GM12878 (cell line): ENCODE measurements around the gene ZNF644. TPM values are rescaled to one million over a fixed set of nuclear protein-coding genes. Genes with fewer than 3 reads are reported as not detected.

ENCODE experiments used
- ATAC-seq: fragments of 200-7000 bp; cut with Tn5 transposase; 3 replicates; pipeline ENCODE4 v1.9.1; 2020; ENCODE audit warnings: mild to moderate bottlenecking, moderate library complexity
- BruUV-seq: library from RNA; stranded (reverse); fragments of 400-500 nt; replicated peaks from 2 replicates; lab custom pipeline; 2021; lab: Mats Ljungman, UMichigan
- CTCF ChIA-PET: fragments of 300-600 bp; sonication (Branson Sonifier 250); formaldehyde crosslinking; extraction: SDS; loops from one replicate; lab custom pipeline; 2021; ENCODE audit warnings: inconsistent platforms; lab: Yijun Ruan, JAX
- POLR2A ChIA-PET: fragments of 350-600 bp; formaldehyde crosslinking; extraction: SDS; loops from one replicate; lab custom pipeline; 2021; ENCODE audit warnings: inconsistent platforms; lab: Charles Lee
- RAD21 ChIA-PET: fragments of 300-600 bp; sonication (Branson Sonifier 250); formaldehyde crosslinking; loops from one replicate; lab custom pipeline; 2023; ENCODE audit warnings: antibody characterized with exemption; ENCODE audit not compliant: unreplicated experiment; lab: Charles Lee
- SMC1A ChIA-PET: fragments of 300-600 bp; sonication (Branson Sonifier 250); formaldehyde crosslinking; loops from one replicate; lab custom pipeline; 2023; ENCODE audit not compliant: unreplicated experiment, uncharacterized antibody; lab: Charles Lee
- DNase-seq: peaks from one replicate; pipeline ENCODE4 v3.0.0-alpha.2; 2011; ENCODE audit warnings: low read depth, low spot score
- FAIRE-seq: peaks from 3 replicates; lab custom pipeline; 2011; peaks lifted over from hg19 to GRCh38; lab: Jason Lieb, UNC
- H2AFZ ChIP-seq: 2 replicates; pipeline ENCODE4 v1.6.0; 2011; ENCODE audit warnings: low read depth, low read length, control low read depth; ENCODE audit not compliant: control insufficient read depth
- H3K27ac ChIP-seq: 2 replicates; pipeline ENCODE4 v1.5.1; 2011; ENCODE audit warnings: control low read depth; ENCODE audit not compliant: control insufficient read depth, insufficient read depth
- H3K27me3 ChIP-seq, 2 experiments: replicated peaks in 1 of 2; 2 replicates each; pipeline versions ENCODE4 v1.6.0 to v1.6.1; 2011; ENCODE audit warnings: low read length in 1 of 2; ENCODE audit not compliant: control insufficient read depth in 2 of 2, insufficient read depth in 2 of 2
- H3K36me3 ChIP-seq, 2 experiments: 2 replicates each; pipeline ENCODE4 v1.5.1; 2011; ENCODE audit warnings: low read length in 1 of 2; ENCODE audit not compliant: control insufficient read depth in 2 of 2, insufficient read depth in 2 of 2
- H3K4me1 ChIP-seq: 2 replicates; pipeline ENCODE4 v1.6.1; 2011; ENCODE audit warnings: mild to moderate bottlenecking, low read length, moderate library complexity, mixed read lengths; ENCODE audit not compliant: control insufficient read depth, insufficient read depth
- H3K4me2 ChIP-seq: 2 replicates; pipeline ENCODE4 v1.6.0; 2011; ENCODE audit warnings: control low read depth; ENCODE audit not compliant: control insufficient read depth, insufficient read depth
- H3K4me3 ChIP-seq: fragments of 200-600 bp; sonication (generic); 2 replicates; pipeline ENCODE4 v1.5.1; 2016
- H3K79me2 ChIP-seq: 2 replicates; pipeline ENCODE4 v1.6.0; 2011; ENCODE audit warnings: low read length; ENCODE audit not compliant: control insufficient read depth, insufficient read depth
- H3K9ac ChIP-seq: 2 replicates; pipeline ENCODE4 v1.8.0; 2011; ENCODE audit warnings: low read length, control low read depth, mixed read lengths; ENCODE audit not compliant: control insufficient read depth, insufficient read depth
- H3K9me3 ChIP-seq: replicated peaks from 3 replicates; pipeline ENCODE4 v1.5.1; 2011; ENCODE audit warnings: mild to moderate bottlenecking, low read length; ENCODE audit not compliant: control insufficient read depth, insufficient read depth
- H4K20me1 ChIP-seq: 2 replicates; pipeline ENCODE4 v1.6.0; 2011; ENCODE audit not compliant: control insufficient read depth, insufficient read depth
- CHD4 ChIP-seq: fragments of 200-600 bp; sonication (generic); IDR thresholded peaks from 2 replicates; pipeline ENCODE4 v1.6.1; 2016; ENCODE audit warnings: mild to moderate bottlenecking
- EGR1 ChIP-seq, 2 experiments: IDR thresholded peaks; 1 replicate in 1 of 2; 2 replicates in 1 of 2; pipeline ENCODE4 v1.6.1; 2011 to 2012; ENCODE audit warnings: low read depth in 2 of 2, low read length in 2 of 2, borderline replicate concordance in 1 of 2, mild to moderate bottlenecking in 1 of 2, moderate library complexity in 1 of 2
- ETV6 ChIP-seq, 2 experiments: fragments of 450-650 bp in 1 of 2; IDR thresholded peaks in 1 of 2; conservative IDR thresholded peaks in 1 of 2; 2 replicates each; pipeline ENCODE4 v1.6.1; 2014; ENCODE audit warnings: antibody characterized with exemption in 1 of 2, borderline replicate concordance in 1 of 2, low read depth in 1 of 2, mild to moderate bottlenecking in 1 of 2, moderate library complexity in 1 of 2
- GATAD2B ChIP-seq: fragments of 450-650 bp; conservative IDR thresholded peaks from 2 replicates; pipeline ENCODE4 v1.6.1; 2017; ENCODE audit warnings: low read depth, mild to moderate bottlenecking, moderate library complexity
- HCFC1 ChIP-seq: fragments of 150-350 bp; IDR thresholded peaks from 2 replicates; pipeline ENCODE4 v1.6.1; 2014; ENCODE audit warnings: low read length
- HDAC2 ChIP-seq: fragments of 200-600 bp; sonication (generic); IDR thresholded peaks from 2 replicates; pipeline ENCODE4 v1.6.1; 2017
- KAT2A ChIP-seq: conservative IDR thresholded peaks from 2 replicates; pipeline ENCODE4 v1.6.1; 2011; ENCODE audit warnings: low read depth, low read length; ENCODE audit not compliant: control insufficient read depth
- MTA3 ChIP-seq: IDR thresholded peaks from 2 replicates; pipeline ENCODE4 v1.6.1; 2012; ENCODE audit warnings: low read length, inconsistent platforms, borderline replicate concordance
- PML ChIP-seq: IDR thresholded peaks from 2 replicates; pipeline ENCODE4 v1.6.1; 2012; ENCODE audit warnings: low read length, inconsistent platforms
- RAD51 ChIP-seq: fragments of 450-650 bp; IDR thresholded peaks from 2 replicates; pipeline ENCODE4 v1.6.1; 2016; ENCODE audit warnings: moderate library complexity, mild to moderate bottlenecking, inconsistent platforms
- TCF7 ChIP-seq: IDR thresholded peaks from 2 replicates; pipeline ENCODE4 v1.6.1; 2014; ENCODE audit warnings: antibody characterized with exemption, borderline replicate concordance
- ZBED1 ChIP-seq: IDR thresholded peaks from 2 replicates; pipeline ENCODE4 v1.6.1; 2016; ENCODE audit warnings: borderline replicate concordance
- ZNF274 ChIP-seq: IDR thresholded peaks from one replicate; pipeline ENCODE4 v1.8.0; 2011; ENCODE audit not compliant: insufficient read length, insufficient read depth
- WGBS: methylation state at CpG from one replicate; pipeline ENCODE4 v1.1.6; 2016; ENCODE audit warnings: low lambda C conversion rate; ENCODE audit not compliant: insufficient replicate concordance, insufficient coverage; ENCODE audit errors: missing lambda C conversion rate; 5-methylcytosine and 5-hydroxymethylcytosine counted together
- in situ Hi-C: fragments of 300-500 bp; cut with MboI; formaldehyde crosslinking; loops from 9 replicates; pipeline ENCODE4 v1.14.3; 2018; ENCODE audit warnings: mixed read lengths
- intact Hi-C: fragments of 100-400 bp; cut with micrococcal nuclease; formaldehyde crosslinking; loops from one replicate; pipeline ENCODE4 v1.14.2; 2022; ENCODE audit not compliant: unreplicated experiment
- polyA plus RNA-seq, 11 experiments: library from polyadenylated mRNA; depleted of rRNA in 4 of 11; unstranded in 6 of 11; stranded (reverse) in 5 of 11; fragments of >200 nt; fragmentation: Nextera tagmentation in 4 of 11; fragmentation: Illumina TruSeq in 1 of 11; extraction: Ambion mirVana in 4 of 11; extraction: Trizol in 1 of 11; gene quantifications; 1 replicate in 1 of 11; 2 replicates in 10 of 11; pipeline versions ENCODE4 v1.2.1 to v1.2.3, GENCODE V29; 2011 to 2016; ENCODE audit warnings: inconsistent platforms in 2 of 11, missing spikeins in 2 of 11, low read depth in 1 of 11
- total RNA-seq, 4 experiments: library from RNA; depleted of rRNA in 3 of 4; stranded (reverse); fragments of >200 nt in 3 of 4; fragmentation: Illumina TruSeq in 1 of 4; extraction: Trizol in 1 of 4; gene quantifications; 2 replicates each; pipeline versions ENCODE4 v1.2.1 to v1.2.3, GENCODE V29; 2013 to 2021

Gene ZNF644
- total and polyA plus RNA-seq, 10 of the 15 experiments (the other 5 are each of a cell fraction or from before 2014, with no cell fraction given), result 17.7 to 55.3 (median 29.5) TPM

- Histone ChIP-seq H3K27me3 (no peaks in the 10 kb centered on the region), H2AFZ (no peak overlapping the region), H4K20me1 (no peaks in the 10 kb centered on the region), H3K27ac (no peak overlapping the region), H3K79me2 (peaks cover 78% of the 10 kb centered on the region), H3K9me3 (peaks cover 25% of the 10 kb centered on the region), H3K4me3 (no peak overlapping the region), H3K36me3 (peaks cover 2 to 6% of the 10 kb centered on the region in 2 experiments; a peak in 3 of 4 replicates), H3K4me1 (peaks cover 8% of the 10 kb centered on the region), H3K9ac (no peak overlapping the region), H3K4me2 (no peak overlapping the region)
- 90% methylated on average over 1 of the region's 1 CpG for WGBS
- CTCF ChIA-PET, result interaction anchor here (1.0 kb wide), 1 partner anchor 24 kb away, joined by 5 read pairs; no protein-coding TSS in a partner anchor
- FAIRE-seq, result no peak
- RAD21 ChIA-PET, result no interaction called here
- intact Hi-C loops, result no loop called here
- BruUV-seq, result no TSS peak
- no peak for DNase-seq
- no peak for TF ChIP-seq TCF7
- TF ChIP-seq EGR1 (IDR thresholded peaks at IDR 0.05; ENCODE audit: borderline replicate concordance in 1 of 2, low read depth in 2 of 2, low read length in 2 of 2), result no peak
- no peak for TF ChIP-seq RAD51
- TF ChIP-seq KAT2A, result no peak
- TF ChIP-seq PML, result no peak
- no peak for TF ChIP-seq ZNF274
- TF ChIP-seq GATAD2B, result no peak
- no peak for TF ChIP-seq HDAC2
- SMC1A ChIA-PET, result interaction anchor here (1.3 kb wide), 1 partner anchor 16 kb away, joined by 4 read pairs; no protein-coding TSS in a partner anchor
- ATAC-seq, result no peak
- POLR2A ChIA-PET, result interaction anchor here (0.6 kb wide), 1 partner anchor 16 kb away, joined by 4 read pairs; no protein-coding TSS in a partner anchor
- in situ Hi-C loops, result no loop called here
Measured at GRCh38 chr1:90994461-90994860, 27.4 kb downstream of the ZNF644 start.

- in situ Hi-C loops, result no loop called here
- 39% methylated on average over 2 of the region's 2 CpGs for WGBS
- Histone ChIP-seq H3K9me3 (peaks cover 34% of the 10 kb centered on the region), H3K4me1 (peaks cover 8% of the 10 kb centered on the region), H3K4me3 (no peak overlapping the region), H3K27ac (no peak overlapping the region), H3K27me3 (no peaks in the 10 kb centered on the region), H4K20me1 (no peaks in the 10 kb centered on the region), H2AFZ (no peak overlapping the region), H3K9ac (no peak overlapping the region), H3K4me2 (no peak overlapping the region), H3K36me3 (peaks cover 2 to 7% of the 10 kb centered on the region in 2 experiments; a peak in 3 of 4 replicates), H3K79me2 (peaks cover 88% of the 10 kb centered on the region)
- CTCF ChIA-PET, result interaction anchor here (1.5 kb wide), 1 partner anchor 25 kb away, joined by 3 read pairs; no protein-coding TSS in a partner anchor
- POLR2A ChIA-PET, result interaction anchor here (0.5 kb wide), 1 partner anchor 14 kb away, joined by 3 read pairs; no protein-coding TSS in a partner anchor
- intact Hi-C loops, result no loop called here
- no TSS peak for BruUV-seq
- FAIRE-seq, result no peak
- RAD21 ChIA-PET, result no interaction called here
- ATAC-seq, result no peak
- SMC1A ChIA-PET, result interaction anchor here (1.4 kb wide), 1 partner anchor 16 kb away, joined by 8 read pairs; no protein-coding TSS in a partner anchor
- no peak for DNase-seq
- TF ChIP-seq MTA3 (no peak), ZBED1 (no peak), CHD4 (no peak), HCFC1 (no peak), ETV6 (conservative IDR thresholded peaks at IDR 0.05 in 1 of 2, IDR thresholded peaks at IDR 0.05 in 1 of 2; ENCODE audit: borderline replicate concordance in 1 of 2, low read depth in 1 of 2) (no peak)
Measured at GRCh38 chr1:90993245-90993644, 28.6 kb downstream of the ZNF644 start.
